ENCODE results near the gene SUN5.

DNA sequence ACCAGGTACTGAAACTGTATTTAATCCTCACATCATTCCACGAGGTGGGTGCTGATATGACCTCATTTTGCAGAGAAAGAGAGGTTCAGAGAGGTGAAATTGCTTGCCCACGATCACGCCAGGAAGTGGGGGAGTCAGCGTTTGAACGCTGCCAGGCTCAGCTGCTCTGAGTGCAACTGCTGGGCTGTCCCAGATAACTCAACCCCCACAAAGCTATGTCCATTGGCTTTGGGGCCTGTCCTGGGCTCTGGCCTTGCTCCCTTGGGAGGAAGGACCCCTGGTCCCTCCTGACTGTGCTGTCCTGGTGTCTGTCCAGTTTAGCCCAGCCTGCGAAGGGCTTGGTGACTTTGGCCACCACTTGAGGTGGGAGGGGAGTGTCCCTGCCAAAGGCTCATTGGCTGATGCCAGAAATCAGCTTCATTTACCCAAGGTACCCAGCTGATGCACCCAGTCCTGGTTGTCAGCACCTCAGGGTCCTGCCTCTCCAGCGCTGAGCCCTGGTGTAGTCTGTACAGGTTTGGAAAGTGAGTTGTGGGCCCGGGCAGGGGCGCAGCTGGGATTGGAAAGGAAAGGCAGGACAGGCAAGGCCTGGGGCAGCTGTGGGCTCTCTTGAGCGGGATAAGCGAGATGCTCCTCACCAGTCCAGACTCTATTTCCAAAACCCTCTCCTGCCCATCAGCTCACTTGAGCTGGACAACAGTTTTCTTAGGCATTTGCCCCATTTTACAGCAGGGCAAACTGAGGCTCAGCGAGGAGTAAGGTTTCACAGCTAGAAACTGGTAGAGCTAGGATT is 38.5 kb downstream of the SUN5 start:
- no peak for TF ChIP-seq POLR2A (IDR thresholded peaks at IDR 0.05; ENCODE audit: low read depth, low read length)
- no peak for TF ChIP-seq CTCF (IDR thresholded peaks at IDR 0.05; ENCODE audit: extremely low read depth in 1 of 2, insufficient read depth in 1 of 2, low read depth in 1 of 2, low read length in 2 of 2)
- no peak for TF ChIP-seq EZH2 (IDR thresholded peaks at IDR 0.05; ENCODE audit: borderline replicate concordance, low read depth, low read length, severe bottlenecking)
- no peak for TF ChIP-seq MYC (IDR thresholded peaks at IDR 0.05; ENCODE audit: low read depth, low read length)
